DND-41 (cell line): ENCODE measurements around the gene INTS7.
"Not testable (repeated sequence)": the region's sequence is repeated elsewhere in the genome, so short reads cannot be mapped to it uniquely, and the experiment has no call there.

Source experiments
- ATAC-seq: fragments of 200-7000 bp; cut with Tn5 transposase; 3 replicates; pipeline ENCODE4 v1.9.1; 2021; ENCODE audit warnings: low read depth; ENCODE audit not compliant: insufficient read depth
- DNase-seq: peaks from one replicate; pipeline ENCODE4 v3.0.0-alpha.2; 2020
- H2AFZ ChIP-seq: 2 replicates; pipeline ENCODE4 v1.6.0; 2012; ENCODE audit warnings: low read depth, low read length
- H3K27ac ChIP-seq: 2 replicates; pipeline ENCODE4 v1.5.1; 2012; ENCODE audit warnings: low read length, inconsistent platforms
- H3K27me3 ChIP-seq: fragments of 200-600 bp; sonication (generic); 2 replicates; pipeline ENCODE4 v1.6.0; 2012; ENCODE audit warnings: low read length, mild to moderate bottlenecking, inconsistent platforms; ENCODE audit not compliant: insufficient read depth, poor library complexity
- H3K36me3 ChIP-seq: 2 replicates; pipeline ENCODE4 v1.5.1; 2012; ENCODE audit warnings: low read length, inconsistent platforms; ENCODE audit not compliant: insufficient read depth
- H3K4me1 ChIP-seq: 2 replicates; pipeline ENCODE4 v1.5.1; 2012; ENCODE audit warnings: mild to moderate bottlenecking, low read length; ENCODE audit not compliant: insufficient read depth
- H3K4me2 ChIP-seq: 2 replicates; pipeline ENCODE4 v1.6.0; 2012; ENCODE audit warnings: mild to moderate bottlenecking, moderate library complexity, low read length, inconsistent platforms; ENCODE audit not compliant: insufficient read depth
- H3K4me3 ChIP-seq, 2 experiments: fragments of 200-600 bp in 1 of 2; shearing (Covaris generic) in 1 of 2; 2 replicates each; pipeline ENCODE4 v1.5.1; 2012 to 2016; ENCODE audit warnings: inconsistent platforms in 2 of 2, low read length in 2 of 2, mild to moderate bottlenecking in 2 of 2, low read depth in 1 of 2, moderate library complexity in 1 of 2
- H3K79me2 ChIP-seq: 2 replicates; pipeline ENCODE4 v1.6.0; 2012; ENCODE audit warnings: low read length, inconsistent platforms; ENCODE audit not compliant: insufficient read depth
- H3K9ac ChIP-seq: 2 replicates; pipeline ENCODE4 v1.6.0; 2012; ENCODE audit warnings: low read depth, mild to moderate bottlenecking, inconsistent platforms, low read length, moderate library complexity
- H3K9me3 ChIP-seq: 2 replicates; pipeline ENCODE4 v1.5.1; 2012; ENCODE audit warnings: low read length, moderate library complexity, mild to moderate bottlenecking, inconsistent platforms; ENCODE audit not compliant: insufficient read depth, severe bottlenecking
- H4K20me1 ChIP-seq: 2 replicates; pipeline ENCODE4 v1.6.0; 2012; ENCODE audit warnings: low read length; ENCODE audit not compliant: insufficient read depth
- EZH2 ChIP-seq: IDR thresholded peaks from 3 replicates; pipeline ENCODE4 v1.6.1; 2012; ENCODE audit warnings: borderline replicate concordance, low read depth, mild to moderate bottlenecking, moderate library complexity, low read length, inconsistent platforms; ENCODE audit not compliant: severe bottlenecking
- TF ChIP-seq, protein P1 (sequence below): IDR thresholded peaks from 2 replicates; pipeline ENCODE4 v1.5.1; 2012; ENCODE audit warnings: borderline replicate concordance, low read length, moderate library complexity, mild to moderate bottlenecking; ENCODE audit not compliant: poor library complexity, severe bottlenecking; ENCODE audit errors: extremely low read depth

Gene INTS7

DNA sequence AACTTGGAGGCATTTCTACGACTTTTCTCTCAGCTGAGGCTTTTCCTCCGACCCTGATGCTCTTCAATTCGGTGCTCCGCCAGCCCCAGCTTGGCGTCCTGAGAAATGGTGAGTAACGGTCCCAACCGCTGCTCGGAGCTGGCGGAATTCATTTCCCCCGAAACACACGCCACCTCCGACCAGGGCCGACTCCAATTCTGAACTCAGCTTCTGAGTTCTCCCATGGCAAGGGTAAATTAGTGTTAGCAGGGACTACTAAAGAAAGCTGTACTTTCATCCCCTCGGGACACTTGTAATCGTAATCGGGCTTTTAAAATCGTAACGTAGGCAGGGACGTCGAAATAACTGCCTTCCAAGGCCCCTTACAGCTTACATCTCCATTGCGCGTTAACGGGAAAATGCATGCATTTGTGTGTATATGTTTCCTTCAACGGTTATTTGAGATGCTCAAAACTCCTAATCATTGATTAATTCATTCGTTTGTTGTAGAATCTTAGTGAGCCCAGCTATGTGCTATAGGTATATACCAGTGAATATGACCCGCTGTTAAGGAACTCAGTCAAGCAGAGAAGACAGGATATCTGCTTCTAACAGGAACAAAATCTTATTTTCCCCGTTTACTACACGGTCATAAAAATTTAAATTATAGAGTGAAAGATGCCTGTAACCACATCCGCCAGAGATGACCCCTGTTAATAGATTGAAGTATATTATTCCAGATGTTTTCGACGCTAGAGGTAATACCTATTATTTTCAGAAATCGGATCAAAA is 663 bp upstream of the INTS7 start:
- H3K27me3 ChIP-seq: no peaks in the 10 kb centered on the region
- H3K4me1 ChIP-seq: peaks cover 74% of the 10 kb centered on the region
- peaks cover 95% of the 10 kb centered on the region for H3K79me2 ChIP-seq
- H3K27ac ChIP-seq: peak overlapping the region; percentile 97
- peaks cover 31% of the 10 kb centered on the region for H3K36me3 ChIP-seq
- peaks cover 62% of the 10 kb centered on the region; the same call in 1 of the 2 replicates for H4K20me1 ChIP-seq
- no peak for DNase-seq
- peak overlapping the region; percentile 70 for H2AFZ ChIP-seq
- peak; percentile 38 for ATAC-seq
- TF ChIP-seq EZH2: no peak
- TF ChIP-seq, protein P1, sequence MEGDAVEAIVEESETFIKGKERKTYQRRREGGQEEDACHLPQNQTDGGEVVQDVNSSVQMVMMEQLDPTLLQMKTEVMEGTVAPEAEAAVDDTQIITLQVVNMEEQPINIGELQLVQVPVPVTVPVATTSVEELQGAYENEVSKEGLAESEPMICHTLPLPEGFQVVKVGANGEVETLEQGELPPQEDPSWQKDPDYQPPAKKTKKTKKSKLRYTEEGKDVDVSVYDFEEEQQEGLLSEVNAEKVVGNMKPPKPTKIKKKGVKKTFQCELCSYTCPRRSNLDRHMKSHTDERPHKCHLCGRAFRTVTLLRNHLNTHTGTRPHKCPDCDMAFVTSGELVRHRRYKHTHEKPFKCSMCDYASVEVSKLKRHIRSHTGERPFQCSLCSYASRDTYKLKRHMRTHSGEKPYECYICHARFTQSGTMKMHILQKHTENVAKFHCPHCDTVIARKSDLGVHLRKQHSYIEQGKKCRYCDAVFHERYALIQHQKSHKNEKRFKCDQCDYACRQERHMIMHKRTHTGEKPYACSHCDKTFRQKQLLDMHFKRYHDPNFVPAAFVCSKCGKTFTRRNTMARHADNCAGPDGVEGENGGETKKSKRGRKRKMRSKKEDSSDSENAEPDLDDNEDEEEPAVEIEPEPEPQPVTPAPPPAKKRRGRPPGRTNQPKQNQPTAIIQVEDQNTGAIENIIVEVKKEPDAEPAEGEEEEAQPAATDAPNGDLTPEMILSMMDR: no peak
- H3K4me3 ChIP-seq: peak overlapping the region; percentile 63 to 68
- peak overlapping the region; percentile 81 for H3K9ac ChIP-seq
- peak overlapping the region; percentile 75 for H3K4me2 ChIP-seq
- H3K9me3 ChIP-seq: no peaks in the 10 kb centered on the region

DNA sequence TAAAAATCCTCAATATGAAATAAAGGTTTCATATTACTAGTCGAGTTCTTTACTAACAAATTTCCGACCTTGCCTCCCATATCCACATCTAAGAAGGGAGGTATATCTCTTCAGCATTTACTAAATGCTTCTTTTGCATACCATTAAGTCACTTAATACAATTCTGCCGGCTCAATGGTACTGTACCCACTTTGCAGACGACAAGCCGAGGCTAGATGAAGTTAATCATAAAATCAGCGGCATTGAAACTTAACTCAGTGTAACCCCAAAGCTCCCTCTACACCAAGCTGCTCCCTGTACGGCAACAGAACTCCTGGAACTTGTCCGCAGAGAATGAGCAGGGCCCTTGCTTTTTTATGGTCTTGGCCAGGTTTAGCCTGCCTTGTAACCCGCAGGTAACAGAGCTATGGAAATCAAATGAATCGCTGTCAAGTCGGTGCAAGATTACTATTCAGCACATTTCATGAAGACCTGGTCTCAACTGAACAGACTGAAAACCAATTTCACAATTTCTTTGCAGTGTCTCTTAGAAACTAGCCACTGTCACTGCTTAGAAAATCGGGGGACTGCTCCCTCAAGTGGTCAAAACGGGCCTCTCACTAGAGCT is 738 bp downstream of the INTS7 start:
- Histone ChIP-seq H3K9ac (peak overlapping the region; percentile 81), H3K27me3 (no peaks in the 10 kb centered on the region), H3K79me2 (peaks cover 95% of the 10 kb centered on the region), H3K4me3 (peak overlapping the region; percentile 40 to 63), H3K4me1 (peaks cover 71% of the 10 kb centered on the region), H3K4me2 (peak overlapping the region; percentile 87), H3K27ac (peak overlapping the region; percentile 97), H2AFZ (peak overlapping the region; percentile 85), H3K9me3 (no peaks in the 10 kb centered on the region), H4K20me1 (peaks cover 62% of the 10 kb centered on the region; the same call in 1 of the 2 replicates), H3K36me3 (peaks cover 19% of the 10 kb centered on the region)
- no peak for DNase-seq
- no peak for TF ChIP-seq EZH2
- TF ChIP-seq, protein P1: no peak
- peak; percentile 13 for ATAC-seq

DNA sequence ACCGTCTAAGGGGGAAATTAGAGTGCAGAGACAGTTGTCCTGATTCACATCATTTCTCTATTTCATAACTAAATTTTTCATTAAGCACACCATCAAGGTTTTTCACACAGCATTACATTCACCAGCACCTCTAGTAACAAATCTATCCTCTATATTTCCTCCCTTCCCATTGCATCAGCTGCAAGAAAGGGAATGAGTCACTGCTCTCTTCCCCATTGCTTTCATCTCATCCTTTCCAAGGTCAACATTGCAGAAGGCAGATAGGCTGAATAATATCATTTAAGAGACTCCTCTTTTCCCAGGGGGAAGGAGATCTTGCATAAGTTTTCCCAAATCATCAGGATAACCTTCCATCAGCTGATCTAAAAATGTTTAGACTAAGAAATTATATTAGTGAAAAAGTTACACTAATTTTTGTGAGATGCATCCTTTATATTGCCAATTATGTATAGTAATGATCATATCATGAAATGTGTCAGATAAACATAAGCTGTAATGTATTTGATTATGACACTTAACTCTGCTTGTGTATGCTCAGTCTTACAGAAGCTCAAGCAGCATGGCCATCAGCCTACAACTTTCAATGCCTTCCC is 4.3 kb downstream of the INTS7 start:
- Histone ChIP-seq H3K9ac (no peak overlapping the region), H3K4me3 (peak overlapping the region in 1 of 2 experiments; percentile 13; a peak in 1 of 4 replicates), H3K27ac (no peak overlapping the region), H3K36me3 (peaks cover 11% of the 10 kb centered on the region; the same call in 1 of the 2 replicates), H3K79me2 (peaks cover 95% of the 10 kb centered on the region), H3K27me3 (no peaks in the 10 kb centered on the region), H3K9me3 (no peaks in the 10 kb centered on the region), H2AFZ (no peak overlapping the region), H3K4me2 (peak overlapping the region; percentile 87; the same call in 1 of the 2 replicates), H3K4me1 (peaks cover 55% of the 10 kb centered on the region), H4K20me1 (peaks cover 68% of the 10 kb centered on the region; the same call in 1 of the 2 replicates)
- DNase-seq (no peak), ATAC-seq (no peak)
- no peak for TF ChIP-seq EZH2
- TF ChIP-seq, protein P1: no peak

DNA sequence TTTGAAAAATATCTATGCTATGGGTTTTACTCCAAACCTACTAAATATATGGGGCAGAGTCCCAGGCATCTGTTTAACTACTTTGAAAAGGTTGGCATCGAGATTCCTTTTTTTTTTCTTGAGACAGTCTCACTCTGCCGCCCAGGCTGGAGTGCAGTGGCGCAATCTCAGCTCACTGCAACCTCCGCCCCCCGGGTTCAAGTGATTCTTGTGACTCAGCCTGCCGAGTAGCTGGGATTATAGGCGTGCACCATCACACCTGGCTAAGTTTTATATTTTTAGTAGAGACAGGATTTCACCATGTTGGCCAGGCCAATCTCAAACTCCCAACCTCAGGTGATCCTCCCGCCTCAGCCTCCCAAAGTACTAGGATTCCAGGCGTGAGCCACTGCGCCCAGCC is 7.6 kb downstream of the INTS7 start:
- not testable (repeated sequence) for DNase-seq, H3K4me2 ChIP-seq, H2AFZ ChIP-seq, ATAC-seq, H3K9me3 ChIP-seq, H3K9ac ChIP-seq, H3K27me3 ChIP-seq, H3K27ac ChIP-seq, H3K4me3 ChIP-seq
- peaks cover 37% of the 10 kb centered on the region for H3K4me1 ChIP-seq
- peaks cover 69% of the 10 kb centered on the region; the same call in 1 of the 2 replicates for H4K20me1 ChIP-seq
- peaks cover 100% of the 10 kb centered on the region for H3K79me2 ChIP-seq
- H3K36me3 ChIP-seq: peaks cover 19% of the 10 kb centered on the region
